WTC11 (cell line): Measurements from ENCODE around the gene EME1. TPM values are rescaled to one million over a fixed set of nuclear protein-coding genes. Genes with fewer than 3 reads are reported as not detected.

Experiments
- ATAC-seq: fragments of 200-7000 bp; cut with Tn5 transposase; 2 replicates; pipeline ENCODE4 v1.10.0; 2021; ENCODE audit warnings: mild to moderate bottlenecking, moderate library complexity
- CTCF ChIA-PET: fragments of 300-600 bp; sonication (Branson Sonifier 250); formaldehyde crosslinking; loops from one replicate; lab custom pipeline; 2021; ENCODE audit warnings: antibody characterized with exemption; lab: Charles Lee
- POLR2A ChIA-PET: fragments of 350-600 bp; sonication (Branson Sonifier 250); formaldehyde crosslinking; loops from one replicate; lab custom pipeline; 2021; ENCODE audit warnings: antibody characterized with exemption; lab: Charles Lee
- DNase-seq: peaks from one replicate; pipeline ENCODE4 v3.0.0; 2021; ENCODE audit warnings: low spot score
- H3K27ac Mint-ChIP-seq: 2 replicates; pipeline ENCODE4 v1.8.0; 2021; ENCODE audit warnings: mixed read lengths
- H3K27me3 Mint-ChIP-seq: 2 replicates; pipeline ENCODE4 v1.8.0; 2021; ENCODE audit warnings: low read depth, mild to moderate bottlenecking, moderate library complexity, mixed read lengths
- H3K36me3 Mint-ChIP-seq: 2 replicates; pipeline ENCODE4 v1.8.0; 2021; ENCODE audit warnings: mixed read lengths
- H3K4me1 Mint-ChIP-seq: 2 replicates; pipeline ENCODE4 v1.8.0; 2022; ENCODE audit warnings: mixed read lengths
- H3K4me3 Mint-ChIP-seq: 2 replicates; pipeline ENCODE4 v1.8.0; 2021; ENCODE audit warnings: mild to moderate bottlenecking, moderate library complexity, mixed read lengths
- H3K9me3 Mint-ChIP-seq: 2 replicates; pipeline ENCODE4 v1.8.0; 2021; ENCODE audit warnings: mixed read lengths
- CBFB ChIP-seq: sonication (generic); formaldehyde crosslinking; IDR thresholded peaks from 2 replicates; pipeline ENCODE4 v1.8.1; 2022; ENCODE audit warnings: mild to moderate bottlenecking, low read depth, missing genetic modification reagents
- CREB1 ChIP-seq: sonication (generic); formaldehyde crosslinking; IDR thresholded peaks from 2 replicates; pipeline ENCODE4 v1.8.0; 2023; ENCODE audit warnings: mild to moderate bottlenecking, missing genetic modification reagents
- CTCF ChIP-seq: fragments of 200-600 bp; IDR thresholded peaks from 2 replicates; pipeline ENCODE4 v1.8.0; 2022; ENCODE audit warnings: antibody characterized with exemption
- E2F5 ChIP-seq: sonication (generic); formaldehyde crosslinking; IDR thresholded peaks from 2 replicates; pipeline ENCODE4 v1.8.1; 2022; ENCODE audit warnings: mild to moderate bottlenecking, moderate library complexity, missing genetic modification reagents
- FOXJ3 ChIP-seq: sonication (generic); formaldehyde crosslinking; IDR thresholded peaks from 2 replicates; pipeline ENCODE4 v1.9.0; 2021; ENCODE audit warnings: missing genetic modification reagents, mild to moderate bottlenecking, borderline replicate concordance
- FOXK1 ChIP-seq: sonication (generic); formaldehyde crosslinking; IDR thresholded peaks from 2 replicates; pipeline ENCODE4 v1.8.0; 2022; ENCODE audit warnings: mild to moderate bottlenecking, moderate library complexity, missing genetic modification reagents
- GABPB1 ChIP-seq: sonication (generic); formaldehyde crosslinking; IDR thresholded peaks from 2 replicates; pipeline ENCODE4 v1.8.1; 2023; ENCODE audit warnings: mild to moderate bottlenecking, missing genetic modification reagents
- IRF1 ChIP-seq: sonication (generic); formaldehyde crosslinking; IDR thresholded peaks from 2 replicates; pipeline ENCODE4 v1.8.0; 2023; ENCODE audit warnings: missing genetic modification reagents
- NFYB ChIP-seq: sonication (generic); formaldehyde crosslinking; conservative IDR thresholded peaks from 2 replicates; pipeline ENCODE4 v1.8.0; 2022; ENCODE audit warnings: low read depth, missing genetic modification reagents
- NR2C2 ChIP-seq: sonication (generic); formaldehyde crosslinking; IDR thresholded peaks from 2 replicates; pipeline ENCODE4 v1.8.0; 2022; ENCODE audit warnings: mild to moderate bottlenecking, missing genetic modification reagents
- OVOL2 ChIP-seq: fragments of 250-450 bp; sonication (Bioruptor Pico); IDR thresholded peaks from 2 replicates; pipeline ENCODE4 v1.9.0; 2021; ENCODE audit warnings: mild to moderate bottlenecking, borderline replicate concordance
- SMAD3 ChIP-seq: sonication (generic); formaldehyde crosslinking; IDR thresholded peaks from 2 replicates; pipeline ENCODE4 v1.8.0; 2022; ENCODE audit warnings: missing genetic modification reagents, mild to moderate bottlenecking, borderline replicate concordance
- SOX15 ChIP-seq: fragments of 250-450 bp; sonication (Bioruptor Pico); IDR thresholded peaks from 2 replicates; pipeline ENCODE4 v1.9.0; 2021; ENCODE audit warnings: mild to moderate bottlenecking
- TEAD4 ChIP-seq: sonication (generic); formaldehyde crosslinking; IDR thresholded peaks from 2 replicates; pipeline ENCODE4 v1.8.0; 2022; ENCODE audit warnings: mild to moderate bottlenecking, missing genetic modification reagents
- TP53 ChIP-seq: sonication (generic); formaldehyde crosslinking; IDR thresholded peaks from 2 replicates; pipeline ENCODE4 v1.8.1; 2023; ENCODE audit warnings: mild to moderate bottlenecking, missing genetic modification reagents
- ZNF138 ChIP-seq: sonication (generic); formaldehyde crosslinking; conservative IDR thresholded peaks from 2 replicates; pipeline ENCODE4 v1.8.1; 2022; ENCODE audit warnings: mild to moderate bottlenecking, moderate library complexity, missing genetic modification reagents
- ZNF532 ChIP-seq: fragments of 250-450 bp; sonication (Bioruptor Pico); IDR thresholded peaks from 2 replicates; pipeline ENCODE4 v1.9.0; 2021; ENCODE audit warnings: mild to moderate bottlenecking, borderline replicate concordance
- total RNA-seq: library from RNA; stranded (reverse); gene quantifications from 3 replicates; pipeline ENCODE4 v1.2.3, GENCODE V29; 2021

Gene EME1
- total RNA-seq, 1 experiment from 2014 or later: 24.9 TPM

- no peak overlapping the region for H3K4me3 Mint-ChIP-seq
- peaks cover 14% of the 10 kb centered on the region for H3K4me1 Mint-ChIP-seq
- ATAC-seq: no peak
- H3K27ac Mint-ChIP-seq: no peak overlapping the region
- H3K9me3 Mint-ChIP-seq: peaks cover 18% of the 10 kb centered on the region
- CTCF ChIA-PET: interaction anchor here (1.0 kb wide), 1 partner anchor 61 kb away, joined by 3 read pairs; no protein-coding TSS in a partner anchor
- DNase-seq: no peak
- POLR2A ChIA-PET: no interaction called here
- H3K27me3 Mint-ChIP-seq: peaks cover 31% of the 10 kb centered on the region
- TF ChIP-seq SMAD3 (CRISPR knock-in tag): no peak
- TF ChIP-seq ZNF532 (CRISPR knock-in tag): no peak
- TF ChIP-seq CTCF: no peak
- TF ChIP-seq NFYB: no peak
- TF ChIP-seq CBFB (CRISPR knock-in tag): no peak
- TF ChIP-seq CREB1: no peak
- no peak for TF ChIP-seq FOXK1 (CRISPR knock-in tag)
- no peak for TF ChIP-seq E2F5 (CRISPR knock-in tag)
- no peak for TF ChIP-seq TEAD4 (CRISPR knock-in tag)
- no peak for TF ChIP-seq FOXJ3 (CRISPR knock-in tag)
- no peak for TF ChIP-seq TP53
- no peak for TF ChIP-seq GABPB1
- TF ChIP-seq NR2C2: no peak
- TF ChIP-seq, all 79 proteins: peak for 0
- peaks cover 6% of the 10 kb centered on the region for H3K36me3 Mint-ChIP-seq
These were observed 49.7 kb downstream of the EME1 start for GRCh38 chr17:50422738-50423137.

- peaks cover 6% of the 10 kb centered on the region for H3K36me3 Mint-ChIP-seq
- peaks cover 17% of the 10 kb centered on the region for H3K4me1 Mint-ChIP-seq
- no peak overlapping the region for H3K27ac Mint-ChIP-seq
- ChIA-PET CTCF (no interaction called here), POLR2A (no interaction called here)
- TF ChIP-seq OVOL2 (CRISPR knock-in tag): no peak
- TF ChIP-seq GABPB1: peak; percentile 70
- peaks cover 31% of the 10 kb centered on the region for H3K27me3 Mint-ChIP-seq
- DNase-seq (no peak), ATAC-seq (no peak)
- H3K4me3 Mint-ChIP-seq: no peak overlapping the region
- H3K9me3 Mint-ChIP-seq: peaks cover 18% of the 10 kb centered on the region
These were observed 50.6 kb downstream of the EME1 start for GRCh38 chr17:50423553-50424159.

GRCh38 chr17:50424246-50424995, 51.4 kb downstream of the EME1 start:
- Mint-ChIP-seq H3K4me1 (peaks cover 17% of the 10 kb centered on the region), H3K36me3 (peaks cover under 1% of the 10 kb centered on the region), H3K27ac (no peak overlapping the region), H3K9me3 (peaks cover 11% of the 10 kb centered on the region), H3K27me3 (peaks cover 25% of the 10 kb centered on the region), H3K4me3 (no peak overlapping the region)
- ChIA-PET POLR2A (no interaction called here), CTCF (interaction anchor here (3.6 kb wide), 1 partner anchor 28 kb away, joined by 49 read pairs; the partner anchor contains the start of gene LRRC59)
- ATAC-seq (no peak), DNase-seq (no peak)
- TF ChIP-seq IRF1 (CRISPR knock-in tag): no peak
- no peak for TF ChIP-seq SOX15 (CRISPR knock-in tag)
- no peak for TF ChIP-seq ZNF138 (CRISPR knock-in tag)
